Right lobe of liver (tissue), 6 donors: ENCODE measurements around the gene RBBP5. TPM values are rescaled to one million over a fixed set of nuclear protein-coding genes. Genes with fewer than 3 reads are reported as not detected.

Source experiments
- ATAC-seq, 4 donors: fragments of 200-7000 bp; cut with Tn5 transposase; one replicate each; pipeline ENCODE4 v1.9.1; 2020; ENCODE audit warnings: mild to moderate bottlenecking in 4 of 4, moderate library complexity in 4 of 4
- DNase-seq, 3 donors: peaks; one replicate each; pipeline ENCODE4 v3.0.0-alpha.2; 2020
- H3K27ac ChIP-seq, 3 donors: fragments of 200-600 bp; one replicate each; pipeline ENCODE4 v1.8.0; 2022
- H3K27me3 ChIP-seq, 2 donors: fragments of 200-600 bp; one replicate each; pipeline ENCODE4 v1.8.0; 2022
- H3K36me3 ChIP-seq, 4 donors: fragments of 200-600 bp; sonication (generic) in 1 of 4; one replicate each; pipeline versions ENCODE4 v1.5.1 to v1.8.0; 2017 to 2022; ENCODE audit warnings: control low read depth in 1 of 4
- H3K4me1 ChIP-seq, 4 donors: fragments of 200-600 bp; sonication (generic) in 1 of 4; one replicate each; pipeline versions ENCODE4 v1.5.1 to v1.8.0; 2017 to 2022; ENCODE audit warnings: control low read depth in 1 of 4
- H3K4me3 ChIP-seq, 3 donors: fragments of 200-600 bp; one replicate each; pipeline ENCODE4 v1.8.0; 2022
- H3K9me3 ChIP-seq, 4 donors: fragments of 200-600 bp; sonication (generic) in 1 of 4; one replicate each; pipeline versions ENCODE4 v1.5.1 to v1.8.0; 2017 to 2022; ENCODE audit warnings: control low read depth in 1 of 4
- POLR2A ChIP-seq: fragments of 450-650 bp; IDR thresholded peaks from one replicate; pipeline ENCODE4 v1.6.1; 2017; ENCODE audit warnings: antibody characterized with exemption, mild to moderate bottlenecking
- WGBS: methylation state at CpG from one replicate; pipeline ENCODE4 v1.1.6; 2018; ENCODE audit warnings: low coverage, low lambda C conversion rate; ENCODE audit not compliant: insufficient coverage; ENCODE audit errors: missing lambda C conversion rate; 5-methylcytosine and 5-hydroxymethylcytosine counted together
- intact Hi-C, 2 donors: fragments of 100-400 bp; cut with DNase I; formaldehyde crosslinking; loops; one replicate each; pipeline versions ENCODE4 v1.11.2 to v1.14.1; 2022
- total RNA-seq, 6 experiments: library from RNA; depleted of rRNA in 2 of 6; stranded (reverse); fragments of >200 nt in 2 of 6; fragmentation: NEBNext Ultra II Directional in 3 of 6; extraction: Animal tissue kit (Norgen Biotek cat#: 25700) in 3 of 6; gene quantifications; one replicate each; pipeline versions ENCODE4 v1.1.0 to v1.2.4, GENCODE V29; 2016 to 2023
- TF ChIP-seq, protein P1 (sequence below), 4 donors: fragments of 200-600 bp in 3 of 4; fragments of 450-650 bp in 1 of 4; IDR thresholded peaks; one replicate each; pipeline versions ENCODE4 v1.5.1 to v1.8.0; 2016 to 2022; ENCODE audit warnings: antibody characterized with exemption in 4 of 4, mild to moderate bottlenecking in 2 of 4
- donor health status: DM: no; HTN: yes; CAD: no.
- donor health status: DM: no; HTN: no; CAD: no.
- donor health status: DM: no; HTN: no; CAD: no.
- donor health status: DM: no; HTN: yes; CAD: no.
- donor health status: DM: no; HTN: yes; CAD: no.

RBBP5 gene
- total RNA-seq, 6 experiments from 2014 or later = 8.7 to 12.3 (median 10.0) TPM

DNA sequence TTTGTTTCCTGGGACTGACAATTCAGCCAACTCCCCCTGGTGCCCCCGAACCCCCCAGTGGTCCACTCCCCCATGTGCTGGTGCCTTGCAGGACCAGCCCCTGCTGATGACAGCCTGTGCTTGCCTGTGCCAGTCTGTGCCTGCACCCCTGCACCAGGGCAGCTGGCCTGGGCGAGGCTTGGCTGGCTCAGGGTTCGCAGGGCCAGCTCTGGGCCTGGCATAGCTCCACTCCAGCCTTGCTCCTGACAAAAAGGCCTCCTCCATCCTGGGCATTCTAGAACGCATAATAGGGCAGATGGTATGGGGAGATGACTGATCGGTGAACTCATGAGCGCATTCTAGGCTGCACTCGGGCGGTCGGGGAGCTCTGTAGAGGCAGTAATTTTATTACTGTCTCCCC lies 73.4 kb downstream of the RBBP5 start:
- peak in 1 of 3 donors; percentile 73 for DNase-seq
- no peak for TF ChIP-seq POLR2A
- TF ChIP-seq, protein P1, sequence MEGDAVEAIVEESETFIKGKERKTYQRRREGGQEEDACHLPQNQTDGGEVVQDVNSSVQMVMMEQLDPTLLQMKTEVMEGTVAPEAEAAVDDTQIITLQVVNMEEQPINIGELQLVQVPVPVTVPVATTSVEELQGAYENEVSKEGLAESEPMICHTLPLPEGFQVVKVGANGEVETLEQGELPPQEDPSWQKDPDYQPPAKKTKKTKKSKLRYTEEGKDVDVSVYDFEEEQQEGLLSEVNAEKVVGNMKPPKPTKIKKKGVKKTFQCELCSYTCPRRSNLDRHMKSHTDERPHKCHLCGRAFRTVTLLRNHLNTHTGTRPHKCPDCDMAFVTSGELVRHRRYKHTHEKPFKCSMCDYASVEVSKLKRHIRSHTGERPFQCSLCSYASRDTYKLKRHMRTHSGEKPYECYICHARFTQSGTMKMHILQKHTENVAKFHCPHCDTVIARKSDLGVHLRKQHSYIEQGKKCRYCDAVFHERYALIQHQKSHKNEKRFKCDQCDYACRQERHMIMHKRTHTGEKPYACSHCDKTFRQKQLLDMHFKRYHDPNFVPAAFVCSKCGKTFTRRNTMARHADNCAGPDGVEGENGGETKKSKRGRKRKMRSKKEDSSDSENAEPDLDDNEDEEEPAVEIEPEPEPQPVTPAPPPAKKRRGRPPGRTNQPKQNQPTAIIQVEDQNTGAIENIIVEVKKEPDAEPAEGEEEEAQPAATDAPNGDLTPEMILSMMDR (IDR thresholded peaks at IDR 0.05) = no peak
- Histone ChIP-seq H3K27me3 (no peaks in the 10 kb centered on the region), H3K27ac (no peak overlapping the region), H3K4me3 (no peak overlapping the region), H3K9me3 (no peaks in the 10 kb centered on the region), H3K4me1 (peaks cover 0 to 6% (median 0%) of the 10 kb centered on the region in 4 donors), H3K36me3 (no peaks in the 10 kb centered on the region)
- WGBS = 78% methylated on average over 8 of the region's 9 CpGs
- intact Hi-C loops = no loop called here
- ATAC-seq = peak in 1 of 4 donors; percentile 34

DNA sequence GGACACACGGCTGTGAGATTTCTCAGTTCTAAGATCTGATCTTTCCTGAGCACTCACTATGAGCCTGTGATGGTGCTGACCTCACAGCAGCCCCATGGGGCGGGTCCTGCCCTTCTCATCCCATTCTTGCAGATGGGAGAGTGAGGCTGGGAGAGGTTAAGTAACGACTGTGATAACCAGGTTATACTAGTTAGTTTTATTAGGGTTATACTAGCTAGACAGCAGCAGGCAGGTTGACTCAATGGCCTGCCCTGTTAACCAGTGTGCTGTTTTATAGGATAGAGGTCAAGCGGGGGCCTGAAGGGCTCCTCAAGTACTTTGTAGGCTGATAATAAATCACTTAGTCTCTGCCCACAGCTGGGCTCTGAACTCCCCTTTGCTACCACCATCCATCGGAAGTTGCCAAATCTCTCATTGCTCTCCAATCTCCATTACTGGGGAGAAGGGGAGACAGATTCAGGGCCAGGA lies 74.0 kb downstream of the RBBP5 start:
- Histone ChIP-seq H3K27ac (no peak overlapping the region), H3K4me3 (no peak overlapping the region), H3K27me3 (no peaks in the 10 kb centered on the region), H3K36me3 (no peaks in the 10 kb centered on the region), H3K9me3 (no peaks in the 10 kb centered on the region), H3K4me1 (peaks cover 0 to 6% (median 0%) of the 10 kb centered on the region in 4 donors)
- WGBS = no CpG with 5 or more reads among the region's 5 CpGs
- ATAC-seq = no peak
- no peak for TF ChIP-seq POLR2A
- TF ChIP-seq, protein P1 (IDR thresholded peaks at IDR 0.05) = no peak
- intact Hi-C loops = no loop called here
- no peak for DNase-seq

DNA sequence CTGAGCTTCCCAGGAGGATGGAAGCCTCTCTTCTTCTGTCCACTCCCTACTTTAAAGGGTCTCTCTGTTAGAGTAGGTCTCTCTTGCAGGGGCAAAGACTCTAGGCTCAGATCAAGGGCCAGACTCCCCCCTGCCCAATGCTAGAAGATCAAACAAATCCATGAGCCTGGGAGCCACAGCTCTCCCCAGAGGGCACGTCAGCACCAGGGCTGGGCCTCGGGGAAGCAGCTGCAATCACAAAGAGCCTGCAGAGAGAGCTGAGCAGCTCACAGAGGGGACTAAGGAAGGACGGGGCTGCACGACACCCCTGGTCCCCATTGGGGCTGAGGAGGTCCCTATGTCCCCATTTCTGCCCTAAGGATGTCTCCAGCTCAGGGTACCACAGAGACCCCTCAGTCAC lies 74.9 kb downstream of the RBBP5 start:
- no peak for TF ChIP-seq POLR2A
- TF ChIP-seq, protein P1 (IDR thresholded peaks at IDR 0.05) = no peak
- WGBS = 75% methylated on average over 2 of the region's 4 CpGs

DNA sequence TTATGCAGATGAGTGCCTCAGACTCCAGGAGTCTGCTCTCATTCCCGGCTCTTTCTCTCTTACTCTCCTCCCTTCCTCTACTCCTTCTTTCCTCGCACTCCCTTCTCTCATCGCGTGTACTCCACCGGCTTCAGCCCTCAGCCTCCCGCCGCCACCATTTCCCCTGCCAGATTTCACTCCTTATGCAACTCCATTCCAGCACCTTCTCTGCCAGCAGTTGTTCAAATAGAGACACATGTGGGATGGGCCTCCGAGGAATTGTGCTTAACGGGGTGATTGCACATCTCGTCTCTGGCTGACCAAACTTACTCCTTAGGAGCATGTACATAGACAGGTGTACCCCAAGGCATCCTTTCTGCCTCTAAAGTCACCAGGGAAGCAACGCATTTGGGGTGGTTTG lies 76.6 kb downstream of the RBBP5 start:
- peak in 1 of 3 donors; percentile 63 for DNase-seq
- Histone ChIP-seq H3K27ac (no peak overlapping the region), H3K4me3 (no peak overlapping the region), H3K4me1 (peaks cover 0 to 23% (median 9%) of the 10 kb centered on the region in 4 donors), H3K9me3 (no peaks in the 10 kb centered on the region), H3K27me3 (no peaks in the 10 kb centered on the region), H3K36me3 (no peaks in the 10 kb centered on the region)
- intact Hi-C loops = no loop called here
- ATAC-seq = peak; percentile 8 to 49 (median 30)
- 20% methylated on average over 9 of the region's 11 CpGs for WGBS
- TF ChIP-seq, protein P1 (IDR thresholded peaks at IDR 0.05) = no peak
- TF ChIP-seq POLR2A = no peak

More for the DNA sequence above, 74.9 kb downstream of the RBBP5 start:
- no peak overlapping the region for H3K4me3 ChIP-seq
- H3K36me3 ChIP-seq = no peaks in the 10 kb centered on the region
- no peak for ATAC-seq
- peaks cover 0 to 9% (median under 1%) of the 10 kb centered on the region in 4 donors for H3K4me1 ChIP-seq
- H3K9me3 ChIP-seq = no peaks in the 10 kb centered on the region
- intact Hi-C loops = no loop called here
- H3K27me3 ChIP-seq = no peaks in the 10 kb centered on the region
- no peak overlapping the region for H3K27ac ChIP-seq
- no peak for DNase-seq
